ENCODE measurements around the gene ITM2C.

ITM2C gene

DNA sequence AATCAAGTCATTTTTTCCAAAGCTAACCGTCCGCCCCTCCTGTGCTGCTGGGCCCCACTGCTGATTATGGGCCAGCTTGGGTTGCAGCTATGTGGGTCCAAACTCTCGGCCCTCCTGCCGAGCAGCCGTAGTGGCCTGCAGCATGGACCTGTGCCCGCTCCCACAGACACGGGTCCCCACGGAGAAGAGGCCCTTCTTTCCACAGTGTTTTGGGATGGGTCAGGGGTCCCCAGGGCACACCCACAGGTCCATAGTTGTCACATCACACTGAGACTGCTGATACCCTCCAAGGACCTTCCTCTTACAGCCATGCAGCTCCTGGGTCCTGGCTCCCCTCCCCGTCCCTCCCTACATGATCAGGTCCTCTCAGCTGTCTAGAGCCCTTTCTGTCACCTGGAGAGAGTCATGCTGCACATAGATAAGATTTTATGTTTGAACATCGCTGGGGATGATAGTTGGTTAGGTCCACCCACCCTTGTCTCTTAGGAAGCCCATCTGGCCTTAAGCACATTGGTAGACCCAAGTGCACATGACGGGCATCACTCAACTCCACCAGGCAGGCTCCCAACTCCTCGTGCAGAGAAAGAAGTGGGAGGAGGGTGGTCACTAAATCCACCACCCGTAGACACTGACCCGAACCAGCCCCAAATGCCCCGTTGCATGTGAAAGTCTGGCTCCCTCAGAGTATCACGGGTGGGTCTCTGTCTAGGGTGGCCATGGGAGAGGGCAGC, 42.8 kb downstream of the ITM2C start:
- CTCF ChIA-PET, result no interaction called here
- DNase-seq (ENCODE audit: extremely low spot score), result no peak

DNA sequence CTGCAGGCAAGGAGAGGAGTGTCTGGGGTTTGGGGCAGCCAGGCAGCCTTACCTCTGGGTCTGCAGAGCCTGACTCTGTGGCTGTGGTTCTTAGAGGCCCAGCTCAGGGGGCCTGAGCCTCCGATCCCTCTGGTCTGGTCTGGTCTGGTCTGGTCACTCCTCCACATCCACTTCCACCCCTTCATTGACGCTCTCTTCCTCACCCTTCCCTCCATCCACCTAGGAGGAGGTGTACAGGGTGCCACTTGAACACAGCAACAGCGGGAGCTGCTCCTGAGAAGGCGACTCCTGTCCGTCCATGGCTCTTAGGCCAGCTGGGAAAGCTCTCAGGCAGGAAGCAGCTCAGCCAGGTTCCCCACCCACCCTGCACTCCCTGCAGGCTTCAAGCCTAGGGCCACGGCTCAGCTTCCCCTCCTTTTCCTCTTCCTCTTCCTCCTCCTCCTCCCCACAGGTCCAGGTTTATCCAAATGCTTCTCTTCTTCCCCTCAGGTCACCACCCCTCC, 43.4 kb downstream of the ITM2C start:
- ChIA-PET POLR2A (no interaction called here), CTCF (no interaction called here)
- DNase-seq (ENCODE audit: extremely low spot score), result no peak
- TF ChIP-seq SUZ12 (IDR thresholded peaks at IDR 0.05), result no peak
- TF ChIP-seq, protein P1, sequence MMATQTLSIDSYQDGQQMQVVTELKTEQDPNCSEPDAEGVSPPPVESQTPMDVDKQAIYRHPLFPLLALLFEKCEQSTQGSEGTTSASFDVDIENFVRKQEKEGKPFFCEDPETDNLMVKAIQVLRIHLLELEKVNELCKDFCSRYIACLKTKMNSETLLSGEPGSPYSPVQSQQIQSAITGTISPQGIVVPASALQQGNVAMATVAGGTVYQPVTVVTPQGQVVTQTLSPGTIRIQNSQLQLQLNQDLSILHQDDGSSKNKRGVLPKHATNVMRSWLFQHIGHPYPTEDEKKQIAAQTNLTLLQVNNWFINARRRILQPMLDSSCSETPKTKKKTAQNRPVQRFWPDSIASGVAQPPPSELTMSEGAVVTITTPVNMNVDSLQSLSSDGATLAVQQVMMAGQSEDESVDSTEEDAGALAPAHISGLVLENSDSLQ (IDR thresholded peaks at IDR 0.05), result no peak

More for the DNA sequence above, 42.8 kb downstream of the ITM2C start:
- POLR2A ChIA-PET, result no interaction called here
- TF ChIP-seq NFRKB (IDR thresholded peaks at IDR 0.05) (no peak), FOXK2 (IDR thresholded peaks at IDR 0.05) (no peak), FOXM1 (IDR thresholded peaks at IDR 0.05; ENCODE audit: borderline replicate concordance) (no peak), LEF1 (IDR thresholded peaks at IDR 0.05; ENCODE audit: borderline replicate concordance) (no peak), ELF4 (IDR thresholded peaks at IDR 0.05) (no peak), FOXA1 (IDR thresholded peaks at IDR 0.05) (no peak)

DNA sequence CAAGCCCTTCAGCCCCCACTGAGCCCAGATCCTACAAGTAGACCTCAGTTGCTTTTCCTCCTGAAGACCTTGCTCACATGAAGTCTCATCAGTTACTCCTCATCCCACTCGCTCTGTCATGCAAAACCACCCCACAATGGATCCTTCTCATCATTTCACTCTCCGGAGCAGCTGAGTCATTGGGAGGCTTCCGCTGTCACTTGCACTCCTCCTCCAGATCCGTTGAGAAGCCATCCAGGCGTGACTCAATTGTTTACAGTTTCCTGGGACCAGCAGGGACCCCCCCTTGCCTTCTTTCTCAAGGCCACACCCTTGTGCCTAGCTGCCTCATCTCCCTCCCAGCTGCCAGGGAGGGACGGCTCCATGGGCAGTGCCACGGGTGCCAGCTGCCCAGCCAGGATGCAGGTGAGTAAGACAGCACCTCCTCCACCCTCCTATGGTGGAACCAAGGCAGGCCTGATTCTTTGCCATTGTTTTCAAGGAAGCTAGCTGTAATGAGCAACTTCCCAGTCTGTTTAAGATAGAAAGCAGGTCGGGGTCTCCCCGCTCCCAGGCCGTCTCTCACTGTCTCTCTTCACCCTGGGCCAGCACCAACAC, 44.0 kb downstream of the ITM2C start:
- ChIA-PET POLR2A (no interaction called here), CTCF (no interaction called here)
- no peak for DNase-seq (ENCODE audit: extremely low spot score)
- TF ChIP-seq FOXM1 (IDR thresholded peaks at IDR 0.05; ENCODE audit: borderline replicate concordance), result no peak
- TF ChIP-seq ELF4 (IDR thresholded peaks at IDR 0.05), result no peak
- TF ChIP-seq HDGF (IDR thresholded peaks at IDR 0.05; ENCODE audit: borderline replicate concordance), result no peak
- no peak for TF ChIP-seq ZNF384 (IDR thresholded peaks at IDR 0.05)
- TF ChIP-seq L3MBTL2 (conservative IDR thresholded peaks at IDR 0.05), result no peak
- TF ChIP-seq ARNT (IDR thresholded peaks at IDR 0.05), result no peak
- no peak for TF ChIP-seq CTBP1 (IDR thresholded peaks at IDR 0.05; ENCODE audit: borderline replicate concordance)
- no peak for TF ChIP-seq FOXA1 (IDR thresholded peaks at IDR 0.05)
- TF ChIP-seq TARDBP (IDR thresholded peaks at IDR 0.05), result no peak

DNA sequence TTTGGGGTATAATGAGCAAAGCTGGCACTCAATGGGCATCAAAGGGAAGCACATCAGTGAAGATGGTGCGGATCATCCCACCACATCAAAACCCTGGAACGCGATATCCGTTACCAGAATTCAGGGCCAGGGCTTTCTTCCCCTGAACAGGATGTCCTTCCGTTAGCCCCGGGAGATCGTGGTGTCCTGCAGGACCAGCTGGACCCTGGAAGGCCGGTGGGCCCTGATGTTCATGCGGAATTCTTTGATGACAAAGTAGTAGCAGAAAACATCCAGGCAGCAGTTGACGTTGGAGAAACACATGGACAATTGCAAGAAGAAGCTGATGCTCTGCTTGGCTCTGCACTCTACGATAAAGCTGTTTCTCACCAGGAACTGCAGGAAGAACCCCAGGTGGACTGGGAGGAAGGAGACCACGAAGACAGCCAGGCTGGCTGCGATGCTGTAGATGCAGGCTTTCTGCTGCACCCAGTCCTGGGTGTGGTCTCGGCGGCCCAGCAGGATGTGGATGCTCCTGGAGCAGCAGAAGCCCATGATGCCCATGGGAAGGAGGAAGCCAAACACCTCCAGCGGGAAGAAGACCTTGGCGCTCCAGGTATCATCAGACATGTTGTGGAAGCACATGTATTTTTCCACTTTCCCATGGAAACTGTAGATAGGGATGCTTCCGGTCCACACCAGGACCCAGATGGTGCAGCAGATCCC, 45.3 kb downstream of the ITM2C start:
- DNase-seq (ENCODE audit: extremely low spot score), result no peak
- POLR2A ChIA-PET, result no interaction called here
- CTCF ChIA-PET, result no interaction called here
- TF ChIP-seq FOXK2 (IDR thresholded peaks at IDR 0.05) (no peak), LEF1 (IDR thresholded peaks at IDR 0.05; ENCODE audit: borderline replicate concordance) (no peak), FOXA1 (IDR thresholded peaks at IDR 0.05) (no peak), FOXM1 (IDR thresholded peaks at IDR 0.05; ENCODE audit: borderline replicate concordance) (no peak), TARDBP (IDR thresholded peaks at IDR 0.05) (no peak), SUZ12 (IDR thresholded peaks at IDR 0.05) (no peak), ZNF384 (IDR thresholded peaks at IDR 0.05) (no peak), NFRKB (IDR thresholded peaks at IDR 0.05) (no peak), SP1 (IDR thresholded peaks at IDR 0.05) (no peak), ELF4 (IDR thresholded peaks at IDR 0.05) (no peak), HDGF (IDR thresholded peaks at IDR 0.05; ENCODE audit: borderline replicate concordance) (no peak), L3MBTL2 (conservative IDR thresholded peaks at IDR 0.05) (no peak)
- TF ChIP-seq, protein P1 (IDR thresholded peaks at IDR 0.05), result no peak

DNA sequence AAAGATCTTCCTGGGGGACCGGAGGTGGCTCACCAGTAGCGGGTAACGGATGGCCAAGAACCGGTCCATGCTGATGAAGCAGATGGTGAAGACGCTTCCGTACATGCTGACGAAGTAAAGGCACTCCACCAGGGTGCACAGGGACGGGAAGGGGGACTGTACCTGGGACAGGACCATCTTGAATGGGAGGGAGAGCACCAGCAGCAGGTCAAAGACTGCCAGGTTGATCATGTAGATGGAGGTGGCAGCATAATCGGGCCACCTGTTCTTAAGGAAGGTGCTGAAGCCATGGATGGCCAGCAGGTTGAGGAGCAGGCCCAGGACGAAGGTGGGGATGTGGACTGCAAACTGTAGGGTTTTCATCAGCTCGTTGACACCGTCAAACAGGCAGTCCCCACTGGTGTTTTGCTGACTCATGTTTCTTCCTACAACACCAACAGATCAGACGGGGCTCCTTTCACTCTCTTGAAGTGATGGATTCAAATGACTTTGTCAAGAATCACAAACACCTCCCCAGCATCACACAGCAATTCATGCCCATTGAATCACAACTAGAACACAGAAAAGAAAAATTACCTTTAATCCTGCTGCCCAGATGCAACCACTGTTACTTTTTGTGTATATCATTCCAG, 45.9 kb downstream of the ITM2C start:
- DNase-seq (ENCODE audit: extremely low spot score), result no peak
- TF ChIP-seq LEF1 (IDR thresholded peaks at IDR 0.05; ENCODE audit: borderline replicate concordance), result no peak
- TF ChIP-seq HDGF (IDR thresholded peaks at IDR 0.05; ENCODE audit: borderline replicate concordance), result no peak
- TF ChIP-seq BHLHE40 (IDR thresholded peaks at IDR 0.05; ENCODE audit: borderline replicate concordance), result no peak
- no peak for TF ChIP-seq SUZ12 (IDR thresholded peaks at IDR 0.05)
- TF ChIP-seq SP1 (IDR thresholded peaks at IDR 0.05), result no peak
- no peak for TF ChIP-seq FOXM1 (IDR thresholded peaks at IDR 0.05; ENCODE audit: borderline replicate concordance)
- no peak for TF ChIP-seq FOXA1 (IDR thresholded peaks at IDR 0.05)
- TF ChIP-seq ELF4 (IDR thresholded peaks at IDR 0.05), result no peak
- TF ChIP-seq TARDBP (IDR thresholded peaks at IDR 0.05), result no peak
- no peak for TF ChIP-seq L3MBTL2 (conservative IDR thresholded peaks at IDR 0.05)
- no peak for TF ChIP-seq FOXK2 (IDR thresholded peaks at IDR 0.05)
- no peak for TF ChIP-seq NFRKB (IDR thresholded peaks at IDR 0.05)
- TF ChIP-seq ARNT (IDR thresholded peaks at IDR 0.05), result no peak
- TF ChIP-seq, protein P1 (IDR thresholded peaks at IDR 0.05), result no peak
- no peak for TF ChIP-seq ZNF384 (IDR thresholded peaks at IDR 0.05)
- no peak for TF ChIP-seq CTBP1 (IDR thresholded peaks at IDR 0.05; ENCODE audit: borderline replicate concordance)
- ChIA-PET CTCF (no interaction called here), POLR2A (no interaction called here)

DNA sequence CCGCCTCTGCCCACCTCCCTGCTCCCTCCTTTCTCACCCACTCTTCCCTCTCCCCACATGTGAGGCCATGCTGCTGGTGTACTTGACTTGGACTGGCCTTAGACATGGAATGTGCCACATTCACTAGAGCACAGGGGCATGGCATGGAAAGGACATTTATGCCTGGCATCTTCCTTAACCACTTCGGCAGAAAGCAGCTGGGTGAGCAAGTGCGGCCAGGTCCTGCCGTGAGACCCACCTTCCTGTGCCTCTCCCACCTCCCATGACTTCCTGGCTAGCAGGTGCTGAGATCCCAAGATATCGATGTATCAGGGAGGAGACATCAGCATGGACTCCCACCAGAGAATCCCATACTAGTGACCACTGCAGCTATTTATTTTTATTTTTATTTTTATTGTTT, 47.3 kb downstream of the ITM2C start:
- TF ChIP-seq FOXM1 (IDR thresholded peaks at IDR 0.05; ENCODE audit: borderline replicate concordance), result no peak
- POLR2A ChIA-PET, result no interaction called here
- CTCF ChIA-PET, result interaction anchor here (1.2 kb wide), 1 partner anchor 9 kb away, joined by 3 read pairs; no protein-coding TSS in a partner anchor
- no peak for DNase-seq (ENCODE audit: extremely low spot score)
